ENCODE data around the gene LANCL2. TPM values are rescaled to one million over a fixed set of nuclear protein-coding genes. Genes with fewer than 3 reads are reported as not detected.
"Not testable (repeated sequence)": the region's sequence is repeated elsewhere in the genome, so short reads cannot be mapped to it uniquely, and the experiment has no call there.

LANCL2 gene
- total and polyA plus RNA-seq, 3 experiments from 2014 or later, result 7.4 to 24.1 (median 22.1) TPM

DNA sequence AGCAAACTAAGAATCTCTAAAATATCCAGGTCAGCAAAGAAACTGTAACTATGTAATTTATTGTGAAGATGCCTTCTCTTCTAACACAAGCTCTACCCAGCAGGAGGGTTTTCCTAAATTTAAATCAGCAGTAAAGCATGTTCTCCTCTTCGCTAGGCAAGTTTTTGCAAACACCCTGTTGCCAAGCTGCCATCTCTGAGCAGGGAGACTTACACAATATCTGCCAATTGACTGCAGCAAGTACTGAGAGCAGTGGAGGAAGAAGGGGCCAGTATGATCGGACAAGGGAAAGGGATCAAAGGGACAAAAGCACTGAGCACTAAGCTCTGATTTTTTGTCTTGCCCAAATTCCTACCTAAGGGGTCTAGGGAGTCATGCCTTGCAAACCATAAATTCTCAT lies 16.0 kb upstream of the LANCL2 start:
- H3K4me1 Mint-ChIP-seq, result peaks cover 6 to 12% (median 11%) of the 10 kb centered on the region in 3 donors
- CTCF ChIA-PET, result interaction anchor here (1.7 kb wide), 1 partner anchor 40 kb away, joined by 4 read pairs; no protein-coding TSS in a partner anchor
- no peaks in the 10 kb centered on the region for H3K9me3 Mint-ChIP-seq
- Histone ChIP-seq H3K9me3 (ENCODE audit: low read length) (no peaks in the 10 kb centered on the region), H3K4me3 (ENCODE audit: low read length) (no peak overlapping the region), H3K27me3 (ENCODE audit: insufficient read depth, low read length, poor library complexity, severe bottlenecking) (no peaks in the 10 kb centered on the region), H3K36me3 (ENCODE audit: insufficient read depth, low read length) (no peaks in the 10 kb centered on the region), H3K4me1 (ENCODE audit: insufficient read depth, low read length) (no peaks in the 10 kb centered on the region), H3K27ac (ENCODE audit: low read depth, low read length) (no peak overlapping the region)
- peaks cover 0 to 15% of the 10 kb centered on the region in 2 donors for H3K27me3 Mint-ChIP-seq
- no peak overlapping the region for H3K4me3 Mint-ChIP-seq
- DNase-seq, result no peak
- POLR2A ChIA-PET, result no interaction called here
- H3K27ac Mint-ChIP-seq, result no peak overlapping the region
- H3K36me3 Mint-ChIP-seq, result no peaks in the 10 kb centered on the region

DNA sequence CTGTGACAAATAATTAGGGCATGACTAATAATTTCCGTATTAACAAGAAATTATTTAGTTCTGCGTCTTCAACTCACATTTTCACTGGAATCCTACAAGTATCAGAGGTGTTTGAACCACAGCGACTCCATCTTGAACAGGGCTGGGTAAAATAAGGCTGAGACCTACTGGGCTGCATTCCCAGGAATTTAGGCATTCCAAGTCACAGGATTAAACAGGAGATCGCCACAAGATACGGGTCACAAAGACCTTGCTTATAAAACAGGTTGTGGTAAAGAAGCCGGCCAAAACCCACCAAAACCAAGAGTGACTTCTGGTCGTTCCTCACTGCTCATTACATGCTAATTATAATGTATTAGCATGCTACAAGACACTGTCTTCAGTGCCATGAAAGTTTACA lies 14.9 kb upstream of the LANCL2 start:
- H3K9me3 ChIP-seq (ENCODE audit: low read length), result no peaks in the 10 kb centered on the region
- no peaks in the 10 kb centered on the region for H3K4me1 ChIP-seq (ENCODE audit: insufficient read depth, low read length)
- Mint-ChIP-seq H3K36me3 (no peaks in the 10 kb centered on the region), H3K4me1 (peaks cover 6 to 12% (median 11%) of the 10 kb centered on the region in 3 donors), H3K27me3 (peaks cover 0 to 15% of the 10 kb centered on the region in 2 donors), H3K27ac (no peak overlapping the region), H3K4me3 (no peak overlapping the region), H3K9me3 (no peaks in the 10 kb centered on the region)
- ChIA-PET POLR2A (no interaction called here), CTCF (no interaction called here)
- no peaks in the 10 kb centered on the region for H3K27me3 ChIP-seq (ENCODE audit: insufficient read depth, low read length, poor library complexity, severe bottlenecking)
- H3K4me3 ChIP-seq (ENCODE audit: low read length), result no peak overlapping the region
- H3K36me3 ChIP-seq (ENCODE audit: insufficient read depth, low read length), result no peaks in the 10 kb centered on the region
- no peak overlapping the region for H3K27ac ChIP-seq (ENCODE audit: low read depth, low read length)
- DNase-seq, result no peak

DNA sequence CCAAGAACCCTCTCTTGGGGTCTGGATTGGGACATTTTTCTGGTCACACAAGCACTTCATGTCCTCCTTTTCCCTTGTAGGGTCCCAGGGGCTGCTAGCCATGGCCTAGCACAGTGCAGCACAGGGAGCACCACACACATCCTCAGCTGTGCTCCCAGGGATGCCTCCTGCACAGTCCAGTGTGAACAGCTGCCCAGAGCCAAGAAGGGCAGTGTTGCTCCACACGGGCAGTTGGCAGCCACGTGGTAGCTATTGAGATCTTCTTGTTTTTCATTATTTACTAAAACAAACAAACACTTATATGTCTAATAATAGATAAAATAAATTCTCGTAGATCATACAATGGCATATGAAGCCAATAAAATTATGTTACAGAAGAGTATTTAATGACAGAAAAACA lies 13.9 kb upstream of the LANCL2 start:
- Mint-ChIP-seq H3K9me3 (no peaks in the 10 kb centered on the region), H3K27me3 (peaks cover 0 to 11% of the 10 kb centered on the region in 2 donors), H3K4me3 (no peak overlapping the region), H3K4me1 (peaks cover 6 to 12% (median 11%) of the 10 kb centered on the region in 3 donors), H3K27ac (no peak overlapping the region), H3K36me3 (no peaks in the 10 kb centered on the region)
- no peaks in the 10 kb centered on the region for H3K9me3 ChIP-seq (ENCODE audit: low read length)
- ChIA-PET POLR2A (no interaction called here), CTCF (no interaction called here)
- H3K4me3 ChIP-seq (ENCODE audit: low read length), result no peak overlapping the region
- H3K27ac ChIP-seq (ENCODE audit: low read depth, low read length), result no peak overlapping the region
- H3K27me3 ChIP-seq (ENCODE audit: insufficient read depth, low read length, poor library complexity, severe bottlenecking), result no peaks in the 10 kb centered on the region
- no peaks in the 10 kb centered on the region for H3K4me1 ChIP-seq (ENCODE audit: insufficient read depth, low read length)
- DNase-seq, result no peak
- no peaks in the 10 kb centered on the region for H3K36me3 ChIP-seq (ENCODE audit: insufficient read depth, low read length)

DNA sequence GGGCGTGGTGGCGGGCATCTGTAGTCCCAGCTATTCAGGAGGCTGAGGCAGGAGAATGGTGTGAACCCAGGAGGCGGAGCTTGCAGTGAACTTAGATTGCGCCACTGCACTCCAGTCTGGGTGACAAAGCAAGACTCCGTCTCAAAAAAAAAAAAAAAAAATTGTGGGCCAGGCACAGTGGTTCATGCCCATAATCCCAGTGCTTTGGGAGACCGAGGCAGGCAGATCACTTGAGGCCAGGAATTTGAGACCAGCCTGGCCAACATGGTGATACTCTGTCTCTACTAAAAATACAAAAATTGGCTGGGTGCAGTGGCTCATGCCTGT lies 12.2 kb upstream of the LANCL2 start:
- H3K9me3 Mint-ChIP-seq; H3K4me1 ChIP-seq (ENCODE audit: insufficient read depth, low read length); POLR2A ChIA-PET; H3K36me3 Mint-ChIP-seq; DNase-seq; H3K4me3 ChIP-seq (ENCODE audit: low read length); H3K27me3 Mint-ChIP-seq; H3K27ac ChIP-seq (ENCODE audit: low read depth, low read length); H3K9me3 ChIP-seq (ENCODE audit: low read length); H3K4me3 Mint-ChIP-seq; H3K27ac Mint-ChIP-seq; H3K36me3 ChIP-seq (ENCODE audit: insufficient read depth, low read length); H3K27me3 ChIP-seq (ENCODE audit: insufficient read depth, low read length, poor library complexity, severe bottlenecking): not testable (repeated sequence)
- CTCF ChIA-PET, result interaction anchor here (1.3 kb wide), 1 partner anchor 13 kb away, joined by 3 read pairs; no protein-coding TSS in a partner anchor
- H3K4me1 Mint-ChIP-seq, result peaks cover 6 to 12% (median 11%) of the 10 kb centered on the region in 3 donors

GRCh38 chr7:55360486-55360885 lies 4.7 kb upstream of the LANCL2 start:
- no peak overlapping the region for H3K4me3 Mint-ChIP-seq
- DNase-seq, result no peak
- no peak overlapping the region for H3K27ac Mint-ChIP-seq
- no peaks in the 10 kb centered on the region for H3K36me3 ChIP-seq (ENCODE audit: insufficient read depth, low read length)
- peaks cover 0 to 3% (median 0%) of the 10 kb centered on the region in 3 donors for H3K36me3 Mint-ChIP-seq
- no peaks in the 10 kb centered on the region for H3K27me3 ChIP-seq (ENCODE audit: insufficient read depth, low read length, poor library complexity, severe bottlenecking)
- ChIA-PET CTCF (no interaction called here), POLR2A (no interaction called here)
- H3K27me3 Mint-ChIP-seq, result peaks cover 3 to 11% of the 10 kb centered on the region in 2 donors
- H3K4me1 ChIP-seq (ENCODE audit: insufficient read depth, low read length), result peaks cover 11% of the 10 kb centered on the region
- H3K9me3 ChIP-seq (ENCODE audit: low read length), result no peaks in the 10 kb centered on the region
- peaks cover 8 to 10% (median 8%) of the 10 kb centered on the region in 3 donors for H3K4me1 Mint-ChIP-seq
- no peak overlapping the region for H3K4me3 ChIP-seq (ENCODE audit: low read length)
- no peaks in the 10 kb centered on the region for H3K9me3 Mint-ChIP-seq
- H3K27ac ChIP-seq (ENCODE audit: low read depth, low read length), result no peak overlapping the region

GRCh38 chr7:55361560-55361959 lies 3.6 kb upstream of the LANCL2 start:
- peaks cover 0 to 11% (median 0%) of the 10 kb centered on the region in 3 donors for H3K36me3 Mint-ChIP-seq
- peaks cover 8 to 10% (median 10%) of the 10 kb centered on the region in 3 donors for H3K4me1 Mint-ChIP-seq
- no peaks in the 10 kb centered on the region for H3K27me3 ChIP-seq (ENCODE audit: insufficient read depth, low read length, poor library complexity, severe bottlenecking)
- H3K9me3 Mint-ChIP-seq, result no peaks in the 10 kb centered on the region
- ChIA-PET POLR2A (no interaction called here), CTCF (no interaction called here)
- no peak overlapping the region for H3K4me3 ChIP-seq (ENCODE audit: low read length)
- H3K9me3 ChIP-seq (ENCODE audit: low read length), result no peaks in the 10 kb centered on the region
- H3K27ac ChIP-seq (ENCODE audit: low read depth, low read length), result no peak overlapping the region
- no peaks in the 10 kb centered on the region for H3K36me3 ChIP-seq (ENCODE audit: insufficient read depth, low read length)
- peaks cover 11% of the 10 kb centered on the region for H3K4me1 ChIP-seq (ENCODE audit: insufficient read depth, low read length)
- H3K4me3 Mint-ChIP-seq, result peak overlapping the region in 1 of 7 donors; percentile 76
- H3K27me3 Mint-ChIP-seq, result peaks cover 7 to 11% of the 10 kb centered on the region in 2 donors
- H3K27ac Mint-ChIP-seq, result peak overlapping the region in 3 of 8 donors; percentile 32 to 52 (median 37)
- DNase-seq, result no peak

DNA sequence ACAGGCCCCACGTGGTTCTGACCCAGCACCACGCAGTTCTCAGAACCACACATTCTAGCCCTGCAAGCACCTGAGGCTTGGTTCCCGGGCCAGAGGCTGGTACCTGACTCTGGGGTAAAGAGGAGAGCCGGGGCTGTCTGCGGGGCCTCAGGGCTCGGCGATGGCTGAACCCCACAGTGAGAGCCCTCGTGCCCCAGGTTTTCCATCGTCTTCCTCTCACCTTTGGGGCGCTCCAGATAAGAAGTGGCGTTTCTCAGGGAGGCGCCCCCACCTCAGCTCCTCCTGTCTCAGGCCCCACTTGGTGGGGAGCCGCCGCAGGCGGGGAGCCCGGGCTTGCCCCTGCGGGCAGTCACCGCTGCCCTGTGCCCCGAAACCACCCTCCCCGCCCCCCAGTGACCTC lies 2.2 kb upstream of the LANCL2 start:
- H3K4me1 Mint-ChIP-seq, result peaks cover 8 to 21% (median 10%) of the 10 kb centered on the region in 3 donors
- ChIA-PET CTCF (no interaction called here), POLR2A (no interaction called here)
- no peak for DNase-seq
- Histone ChIP-seq H3K9me3 (ENCODE audit: low read length) (no peaks in the 10 kb centered on the region), H3K4me3 (ENCODE audit: low read length) (no peak overlapping the region), H3K36me3 (ENCODE audit: insufficient read depth, low read length) (no peaks in the 10 kb centered on the region), H3K4me1 (ENCODE audit: insufficient read depth, low read length) (peaks cover 24% of the 10 kb centered on the region), H3K27me3 (ENCODE audit: insufficient read depth, low read length, poor library complexity, severe bottlenecking) (no peaks in the 10 kb centered on the region), H3K27ac (ENCODE audit: low read depth, low read length) (no peak overlapping the region)
- H3K27me3 Mint-ChIP-seq, result peaks cover 6 to 11% of the 10 kb centered on the region in 2 donors
- peaks cover 0 to 14% (median 0%) of the 10 kb centered on the region in 3 donors for H3K36me3 Mint-ChIP-seq
- H3K27ac Mint-ChIP-seq, result no peak overlapping the region
- no peak overlapping the region for H3K4me3 Mint-ChIP-seq
- H3K9me3 Mint-ChIP-seq, result no peaks in the 10 kb centered on the region

GRCh38 chr7:55363386-55364170 lies 1.6 kb upstream of the LANCL2 start:
- Mint-ChIP-seq H3K36me3 (peaks cover 0 to 14% (median 0%) of the 10 kb centered on the region in 3 donors), H3K4me3 (peak overlapping the region in 4 of 7 donors; percentile 38 to 95 (median 94)), H3K4me1 (peaks cover 8 to 24% (median 10%) of the 10 kb centered on the region in 3 donors), H3K27ac (peak overlapping the region in 2 of 8 donors; percentile 81 to 90), H3K27me3 (peaks cover 6 to 11% of the 10 kb centered on the region in 2 donors), H3K9me3 (no peaks in the 10 kb centered on the region)
- CTCF ChIA-PET, result interaction anchor here (1.0 to 1.1 kb wide), 2 partner anchors 52 to 54 kb away, joined by 3 to 4 read pairs; no protein-coding TSS in a partner anchor
- no peaks in the 10 kb centered on the region for H3K36me3 ChIP-seq (ENCODE audit: insufficient read depth, low read length)
- peaks cover 25% of the 10 kb centered on the region for H3K4me1 ChIP-seq (ENCODE audit: insufficient read depth, low read length)
- DNase-seq, result no peak
- H3K27ac ChIP-seq (ENCODE audit: low read depth, low read length), result no peak overlapping the region
- POLR2A ChIA-PET, result no interaction called here
- H3K4me3 ChIP-seq (ENCODE audit: low read length), result no peak overlapping the region
- H3K9me3 ChIP-seq (ENCODE audit: low read length), result no peaks in the 10 kb centered on the region
- no peaks in the 10 kb centered on the region for H3K27me3 ChIP-seq (ENCODE audit: insufficient read depth, low read length, poor library complexity, severe bottlenecking)
